ENCODE measurements around the gene RASSF1.

GRCh38 chr3:50336452-50337174 lies 4.0 kb downstream of the RASSF1 start:
- TF ChIP-seq CTCF (IDR thresholded peaks at IDR 0.05; ENCODE audit: low read depth, low read length) = no peak
- no peak for TF ChIP-seq POLR2A (IDR thresholded peaks at IDR 0.05; ENCODE audit: extremely low read depth, insufficient read length)
- TF ChIP-seq MAX (IDR thresholded peaks at IDR 0.05; ENCODE audit: low read depth, low read length) = no peak
